Body of pancreas (tissue), 4 donors: ENCODE results near the gene LTBR. TPM values are rescaled to one million over a fixed set of nuclear protein-coding genes. Genes with fewer than 3 reads are reported as not detected.

Source experiments
- ATAC-seq: fragments of 150-250 bp; one replicate; pipeline ENCODE4 v1.9.1; 2016
- DNase-seq, 4 donors: peaks; one replicate each; pipeline ENCODE4 v3.0.0-alpha.2; 2019
- H3K27ac ChIP-seq, 4 donors: fragments of 200-600 bp; sonication (generic); 1 replicate in 3 of 4; 2 replicates in 1 of 4; pipeline versions ENCODE4 v1.5.1 to v1.6.1; 2016 to 2019; ENCODE audit warnings: mild to moderate bottlenecking in 1 of 4, mixed read lengths in 1 of 4, moderate library complexity in 1 of 4
- H3K27me3 ChIP-seq, 2 donors: fragments of 200-600 bp; sonication (generic); one replicate each; pipeline ENCODE4 v1.6.0; 2016; ENCODE audit warnings: mild to moderate bottlenecking in 1 of 2
- H3K36me3 ChIP-seq, 2 donors: fragments of 200-600 bp; sonication (generic); replicated peaks in 1 of 2; 2 replicates each; pipeline ENCODE4 v1.5.1; 2016; ENCODE audit warnings: low read depth in 2 of 2; ENCODE audit not compliant: insufficient read depth in 1 of 2
- H3K4me1 ChIP-seq: fragments of 200-600 bp; sonication (generic); one replicate; pipeline ENCODE4 v1.6.0; 2016
- H3K4me3 ChIP-seq, 2 donors: fragments of 200-600 bp; sonication (generic); 1 replicate in 1 of 2; 2 replicates in 1 of 2; pipeline ENCODE4 v1.5.1; 2016 to 2019
- H3K9me3 ChIP-seq, 3 donors: fragments of 200-600 bp; sonication (generic); 1 replicate in 2 of 3; 2 replicates in 1 of 3; pipeline ENCODE4 v1.5.1; 2016
- POLR2A ChIP-seq, 3 donors: fragments of 450-650 bp; IDR thresholded peaks; one replicate each; pipeline ENCODE4 v1.6.1; 2016; ENCODE audit warnings: antibody characterized with exemption in 3 of 3, mild to moderate bottlenecking in 2 of 3
- WGBS, 2 donors: methylation state at CpG; one replicate each; pipeline ENCODE4 v1.1.5; 2017; 5-methylcytosine and 5-hydroxymethylcytosine counted together
- intact Hi-C: fragments of 100-400 bp; cut with DNase I; formaldehyde crosslinking; loops from one replicate; pipeline ENCODE4 v1.15.1; 2023
- total RNA-seq, 2 donors: library from RNA; depleted of rRNA; stranded (reverse); fragments of >200 nt; gene quantifications; one replicate each; pipeline ENCODE4 v1.1.0, GENCODE V29; 2016
- TF ChIP-seq, protein P1 (sequence below), 7 experiments: fragments of 450-650 bp in 4 of 7; fragments of 200-600 bp in 3 of 7; sonication (generic) in 3 of 7; IDR thresholded peaks; one replicate each; pipeline ENCODE4 v1.5.1; 2016 to 2019; ENCODE audit warnings: antibody characterized with exemption in 7 of 7

The LTBR gene
- total RNA-seq, 2 donors from 2014 or later, result 111 to 173 TPM

DNA sequence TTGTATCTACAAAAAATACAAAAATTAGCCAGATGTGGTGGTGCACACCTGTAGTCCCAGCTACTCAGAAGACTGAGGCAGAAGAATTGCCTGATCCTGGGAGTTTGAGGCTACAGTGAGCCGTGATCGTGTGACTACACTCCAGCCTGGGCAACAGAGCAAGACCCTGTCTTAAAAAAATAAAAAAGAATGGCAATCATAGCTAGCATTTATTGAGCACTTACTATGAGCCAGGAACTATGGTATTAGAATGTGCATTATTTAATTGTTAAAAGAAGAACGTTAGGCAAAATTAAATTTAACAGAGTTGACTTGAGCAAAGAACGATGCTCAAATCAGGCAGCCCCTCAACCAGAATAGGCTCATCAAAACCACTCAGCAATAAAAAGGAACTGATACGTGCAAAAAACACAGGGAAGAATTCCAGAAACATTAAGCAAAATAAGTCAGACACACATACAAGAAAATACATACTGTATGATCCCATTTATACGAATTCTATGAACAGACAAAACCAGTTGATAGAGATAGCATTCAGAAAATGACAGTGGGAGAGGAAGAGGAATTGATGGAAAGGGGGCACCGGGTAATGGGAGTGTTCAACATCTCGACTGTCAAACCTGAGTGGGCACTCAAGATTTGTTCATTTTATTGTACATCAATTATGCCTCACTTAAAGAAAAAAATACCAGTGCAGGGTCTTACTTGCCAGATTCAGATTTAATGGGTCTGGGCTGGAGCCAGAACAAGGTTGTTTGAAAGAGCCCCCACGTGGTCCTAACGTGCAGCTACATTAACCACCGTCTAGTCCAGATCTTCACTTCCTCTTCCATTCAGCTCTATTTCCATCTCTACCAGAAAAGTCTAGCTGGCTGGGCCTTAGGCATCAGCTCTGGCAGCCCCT, 16.6 kb upstream of the LTBR start:
- H3K27me3 ChIP-seq, result no peaks in the 10 kb centered on the region
- DNase-seq (no peak), ATAC-seq (no peak)
- H3K36me3 ChIP-seq, result no peaks in the 10 kb centered on the region
- TF ChIP-seq POLR2A (IDR thresholded peaks at IDR 0.05), result no peak
- TF ChIP-seq, protein P1, sequence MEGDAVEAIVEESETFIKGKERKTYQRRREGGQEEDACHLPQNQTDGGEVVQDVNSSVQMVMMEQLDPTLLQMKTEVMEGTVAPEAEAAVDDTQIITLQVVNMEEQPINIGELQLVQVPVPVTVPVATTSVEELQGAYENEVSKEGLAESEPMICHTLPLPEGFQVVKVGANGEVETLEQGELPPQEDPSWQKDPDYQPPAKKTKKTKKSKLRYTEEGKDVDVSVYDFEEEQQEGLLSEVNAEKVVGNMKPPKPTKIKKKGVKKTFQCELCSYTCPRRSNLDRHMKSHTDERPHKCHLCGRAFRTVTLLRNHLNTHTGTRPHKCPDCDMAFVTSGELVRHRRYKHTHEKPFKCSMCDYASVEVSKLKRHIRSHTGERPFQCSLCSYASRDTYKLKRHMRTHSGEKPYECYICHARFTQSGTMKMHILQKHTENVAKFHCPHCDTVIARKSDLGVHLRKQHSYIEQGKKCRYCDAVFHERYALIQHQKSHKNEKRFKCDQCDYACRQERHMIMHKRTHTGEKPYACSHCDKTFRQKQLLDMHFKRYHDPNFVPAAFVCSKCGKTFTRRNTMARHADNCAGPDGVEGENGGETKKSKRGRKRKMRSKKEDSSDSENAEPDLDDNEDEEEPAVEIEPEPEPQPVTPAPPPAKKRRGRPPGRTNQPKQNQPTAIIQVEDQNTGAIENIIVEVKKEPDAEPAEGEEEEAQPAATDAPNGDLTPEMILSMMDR (IDR thresholded peaks at IDR 0.05), result peak in 2 of 7 experiments; percentile 15 to 20
- peaks cover 34% of the 10 kb centered on the region for H3K4me1 ChIP-seq
- intact Hi-C loops, result no loop called here
- peak overlapping the region in 1 of 4 donors; percentile 90 for H3K27ac ChIP-seq
- H3K4me3 ChIP-seq, result no peak overlapping the region
- H3K9me3 ChIP-seq, result no peaks in the 10 kb centered on the region
- WGBS, 2 donors, result 53 to 56% methylated on average over 11 of the region's 11 CpGs

DNA sequence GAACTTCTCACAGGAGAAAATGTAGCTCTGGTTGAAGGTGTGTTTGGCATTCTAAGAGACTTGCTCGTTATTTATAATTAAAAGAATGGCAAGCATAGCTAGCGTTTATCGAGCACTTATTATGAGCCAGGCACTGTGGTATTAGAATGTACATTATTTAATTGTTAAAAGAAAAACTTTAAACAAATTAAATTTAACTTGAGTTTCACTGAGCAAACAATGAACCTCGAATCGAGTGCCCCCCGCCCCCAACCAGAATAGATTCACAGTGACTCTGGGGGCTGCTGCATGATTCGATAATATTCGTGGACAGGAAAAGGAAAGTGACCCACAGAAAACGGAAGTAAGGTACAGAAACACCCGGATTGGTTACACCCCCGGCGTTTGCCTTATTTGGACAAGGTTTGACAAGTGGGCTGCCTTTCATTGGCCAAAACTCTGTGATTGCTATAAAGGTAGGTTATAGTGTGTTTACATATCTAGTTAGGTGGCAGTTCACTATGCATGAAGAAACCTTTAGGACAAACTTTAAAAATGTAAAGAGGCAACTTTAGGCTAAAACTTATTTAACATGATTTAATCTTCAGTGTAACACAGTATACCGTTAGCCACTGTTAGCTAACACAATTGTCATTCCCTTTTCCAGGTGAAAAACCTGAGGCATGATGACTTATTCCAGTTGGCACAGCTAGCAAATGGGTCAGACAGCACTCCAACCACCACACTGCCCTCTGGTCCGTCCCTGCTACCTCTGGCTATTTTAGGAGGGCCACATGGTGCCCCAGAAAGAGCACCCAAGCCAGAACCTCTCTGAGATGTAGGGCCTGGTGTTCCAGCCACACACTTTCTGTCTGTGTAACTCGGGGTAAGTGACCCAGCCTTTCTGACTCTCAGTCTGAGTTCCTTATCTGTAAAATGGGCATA, 15.7 kb upstream of the LTBR start:
- H3K27ac ChIP-seq, result peak overlapping the region in 3 of 4 donors; percentile 49 to 90 (median 84)
- 57 to 63% methylated on average over 15 of the region's 15 CpGs for WGBS, 2 donors
- no peak overlapping the region for H3K4me3 ChIP-seq

DNA sequence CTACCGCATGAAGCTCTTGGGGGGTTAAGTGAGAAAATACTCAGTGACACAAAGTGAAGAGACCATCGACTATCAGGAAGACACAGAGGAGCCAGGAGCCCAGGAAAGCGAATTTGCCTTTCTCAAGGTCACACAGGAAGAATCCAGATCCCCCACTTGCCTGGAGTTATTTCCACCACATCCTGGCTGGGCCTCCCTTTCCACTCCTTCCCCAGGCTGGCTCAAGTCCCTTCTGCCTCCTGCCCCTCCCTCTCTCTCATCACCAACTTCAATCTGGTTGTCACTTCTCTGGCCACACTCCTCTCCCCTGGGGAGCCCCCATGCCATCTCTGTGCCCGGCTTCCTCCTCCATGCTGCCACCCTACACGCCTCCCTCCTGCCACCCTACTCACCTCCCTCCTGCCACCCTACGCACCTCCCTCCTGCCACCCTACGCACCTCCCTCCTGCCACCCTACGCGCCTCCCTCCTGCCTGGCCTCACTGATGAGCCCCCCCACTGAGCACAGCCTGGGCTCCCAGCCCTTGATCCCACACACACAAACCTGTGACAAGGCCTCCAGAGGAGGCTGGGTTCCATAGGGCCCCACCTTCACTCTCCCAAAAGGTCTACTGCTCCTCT, 14.9 kb upstream of the LTBR start:
- intact Hi-C loops, result no loop called here
- H3K9me3 ChIP-seq, result no peaks in the 10 kb centered on the region
- no peak overlapping the region for H3K4me3 ChIP-seq
- WGBS, 2 donors, result 54 to 60% methylated on average over 9 of the region's 9 CpGs
- peak; percentile 82 for ATAC-seq
- H3K4me1 ChIP-seq, result peaks cover 31% of the 10 kb centered on the region
- no peaks in the 10 kb centered on the region for H3K27me3 ChIP-seq
- peak in 1 of 4 donors; percentile 77 for DNase-seq
- peak overlapping the region in 3 of 4 donors; percentile 49 to 90 (median 84) for H3K27ac ChIP-seq
- H3K36me3 ChIP-seq, result no peaks in the 10 kb centered on the region
- TF ChIP-seq POLR2A (IDR thresholded peaks at IDR 0.05), result peak in 2 of 3 donors; percentile 21 to 43
- TF ChIP-seq, protein P1 (IDR thresholded peaks at IDR 0.05), result no peak

More for the DNA sequence above, 15.7 kb upstream of the LTBR start:
- Histone ChIP-seq H3K9me3 (no peaks in the 10 kb centered on the region), H3K36me3 (no peaks in the 10 kb centered on the region), H3K27me3 (no peaks in the 10 kb centered on the region), H3K4me1 (peaks cover 39% of the 10 kb centered on the region)
- no peak for DNase-seq
- intact Hi-C loops, result no loop called here
- no peak for ATAC-seq
- TF ChIP-seq POLR2A (IDR thresholded peaks at IDR 0.05), result no peak
- TF ChIP-seq, protein P1 (IDR thresholded peaks at IDR 0.05), result no peak

DNA sequence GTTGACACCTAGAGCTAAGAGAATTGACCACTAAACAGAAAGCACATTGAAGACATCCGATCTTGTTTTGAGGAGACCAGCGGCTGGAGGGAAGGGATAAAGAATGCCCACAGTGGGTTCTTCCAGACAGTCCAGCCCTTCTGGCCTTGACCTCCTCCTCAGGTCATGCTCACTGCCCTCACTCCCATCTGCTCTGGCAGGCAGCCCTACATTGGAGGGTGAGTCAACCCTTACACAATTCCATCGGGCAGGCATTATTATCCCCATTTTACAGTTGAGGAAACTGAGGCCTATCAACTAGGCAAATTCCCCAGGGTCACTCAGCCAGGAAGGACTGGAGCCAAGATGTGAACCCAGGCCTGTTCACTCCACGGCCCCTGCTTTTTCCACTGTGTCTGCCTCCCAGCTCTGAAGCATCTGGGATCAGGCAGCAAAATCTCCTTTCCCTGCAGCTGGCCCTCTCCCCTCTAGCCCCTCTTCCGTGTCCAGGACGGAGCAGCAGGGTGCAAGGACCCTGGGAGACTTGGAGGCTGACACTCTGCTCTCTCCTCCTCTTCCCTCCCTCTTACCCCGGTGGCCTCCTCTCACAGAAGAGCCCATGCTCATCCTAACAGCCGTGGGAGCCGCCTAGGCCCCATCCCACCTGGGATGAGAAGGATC, 13.9 kb upstream of the LTBR start:
- DNase-seq (no peak), ATAC-seq (no peak)
- no peak overlapping the region for H3K4me3 ChIP-seq
- peak overlapping the region; percentile 33 to 91 (median 87) for H3K27ac ChIP-seq
- WGBS, 2 donors, result 86 to 89% methylated on average over 9 of the region's 9 CpGs
- no peaks in the 10 kb centered on the region for H3K9me3 ChIP-seq
- peaks cover 29% of the 10 kb centered on the region for H3K4me1 ChIP-seq
- TF ChIP-seq, protein P1 (IDR thresholded peaks at IDR 0.05), result no peak
- TF ChIP-seq POLR2A (IDR thresholded peaks at IDR 0.05), result no peak
- H3K36me3 ChIP-seq, result no peaks in the 10 kb centered on the region
- intact Hi-C loops, result loop anchor here (5.0 kb wide), 1 partner anchor 43 kb away; no protein-coding TSS in a partner anchor
- H3K27me3 ChIP-seq, result no peaks in the 10 kb centered on the region
